Gastroesophageal sphincter (tissue), 4 donors: ENCODE results near the gene KLHL26. TPM values are rescaled to one million over a fixed set of nuclear protein-coding genes. Genes with fewer than 3 reads are reported as not detected.

ENCODE experiments used
- ATAC-seq: fragments of 150-250 bp; one replicate; pipeline ENCODE4 v1.9.1; 2016; ENCODE audit warnings: mild to moderate bottlenecking, moderate library complexity
- H3K27ac ChIP-seq, 4 donors: fragments of 200-600 bp; sonication (generic) in 3 of 4; 1 replicate in 3 of 4; 2 replicates in 1 of 4; pipeline ENCODE4 v1.5.1; 2016 to 2019
- H3K27me3 ChIP-seq: fragments of 200-600 bp; sonication (generic); one replicate; pipeline ENCODE4 v1.5.1; 2019
- H3K36me3 ChIP-seq, 2 donors: fragments of 200-600 bp; sonication (generic); one replicate each; pipeline ENCODE4 v1.5.1; 2019; ENCODE audit warnings: control low read depth in 1 of 2
- H3K4me1 ChIP-seq, 3 donors: fragments of 200-600 bp; sonication (generic); 1 replicate in 2 of 3; 2 replicates in 1 of 3; pipeline ENCODE4 v1.5.1; 2016 to 2019; ENCODE audit warnings: control low read depth in 2 of 3
- H3K4me3 ChIP-seq, 2 donors: fragments of 200-600 bp; sonication (generic); one replicate each; pipeline ENCODE4 v1.5.1; 2019; ENCODE audit warnings: mild to moderate bottlenecking in 1 of 2, moderate library complexity in 1 of 2
- H3K9me3 ChIP-seq, 3 donors: fragments of 200-600 bp; sonication (generic); one replicate each; pipeline ENCODE4 v1.5.1; 2017 to 2019; ENCODE audit warnings: control low read depth in 2 of 3
- CTCF ChIP-seq, 4 experiments: fragments of 200-600 bp in 2 of 4; fragments of 450-650 bp in 2 of 4; sonication (generic) in 1 of 4; IDR thresholded peaks; one replicate each; pipeline ENCODE4 v1.5.1; 2017 to 2019; ENCODE audit warnings: antibody characterized with exemption in 4 of 4, mild to moderate bottlenecking in 2 of 4, moderate library complexity in 2 of 4
- EP300 ChIP-seq: sonication (generic); formaldehyde crosslinking; IDR thresholded peaks from one replicate; pipeline ENCODE4 v1.6.1; 2017; ENCODE audit warnings: antibody characterized with exemption, mild to moderate bottlenecking
- POLR2A ChIP-seq, 2 donors: fragments of 450-650 bp; IDR thresholded peaks; one replicate each; pipeline ENCODE4 v1.6.1; 2017; ENCODE audit warnings: antibody characterized with exemption in 2 of 2, mild to moderate bottlenecking in 2 of 2, moderate library complexity in 1 of 2
- POLR2AphosphoS5 ChIP-seq: sonication (generic); formaldehyde crosslinking; IDR thresholded peaks from one replicate; pipeline ENCODE4 v1.6.1; 2017; ENCODE audit warnings: antibody characterized with exemption
- WGBS, 2 donors: methylation state at CpG; one replicate each; pipeline ENCODE4 v1.1.5; 2018; ENCODE audit warnings: low coverage in 1 of 2; 5-methylcytosine and 5-hydroxymethylcytosine counted together
- total RNA-seq, 4 donors: library from RNA; depleted of rRNA; stranded (reverse); fragments of >200 nt; gene quantifications; one replicate each; pipeline ENCODE4 v1.1.0, GENCODE V29; 2016

The KLHL26 gene
- total RNA-seq, 4 donors from 2014 or later, result 12.9 to 19.0 (median 14.6) TPM

- ATAC-seq, result no peak
- 12 to 15% methylated on average over 4 to 11 of the region's 62 CpGs for WGBS, 2 donors
- H3K4me3 ChIP-seq, result peak overlapping the region in 1 of 2 donors; percentile 19
- H3K4me1 ChIP-seq, result peaks cover 0 to 46% (median 38%) of the 10 kb centered on the region in 3 donors
- no peak for TF ChIP-seq CTCF (IDR thresholded peaks at IDR 0.05)
- TF ChIP-seq POLR2A (IDR thresholded peaks at IDR 0.05), result no peak
- TF ChIP-seq EP300, result no peak
- no peak for TF ChIP-seq POLR2AphosphoS5
- no peak overlapping the region for H3K27ac ChIP-seq
- peaks cover 95% of the 10 kb centered on the region for H3K27me3 ChIP-seq
- no peaks in the 10 kb centered on the region for H3K9me3 ChIP-seq
- H3K36me3 ChIP-seq, result no peaks in the 10 kb centered on the region
These were observed 25.3 kb upstream of the KLHL26 start for GRCh38 chr19:18611327-18612050.

GRCh38 chr19:18612051-18612771 lies 24.6 kb upstream of the KLHL26 start:
- H3K4me3 ChIP-seq, result peak overlapping the region; percentile 25 to 62
- TF ChIP-seq EP300 (no peak), CTCF (IDR thresholded peaks at IDR 0.05) (no peak), POLR2A (IDR thresholded peaks at IDR 0.05) (no peak), POLR2AphosphoS5 (no peak)
- peaks cover 97% of the 10 kb centered on the region for H3K27me3 ChIP-seq
- peaks cover 0 to 41% (median 34%) of the 10 kb centered on the region in 3 donors for H3K4me1 ChIP-seq
- H3K36me3 ChIP-seq, result no peaks in the 10 kb centered on the region
- peak overlapping the region in 1 of 4 donors; percentile 52 for H3K27ac ChIP-seq
- no peaks in the 10 kb centered on the region for H3K9me3 ChIP-seq
- 0% methylated on average over 9 to 10 of the region's 30 CpGs for WGBS, 2 donors
- ATAC-seq, result no peak

- Histone ChIP-seq H3K27ac (peak within 1 kb of the TSS in 1 of 4 donors; percentile 52), H3K4me3 (peak within 1 kb of the TSS; percentile 25 to 62), H3K27me3 (peaks cover 97% of the 10 kb centered on the region), H3K9me3 (no peaks in the 10 kb centered on the region), H3K36me3 (no peaks in the 10 kb centered on the region), H3K4me1 (peaks cover 0 to 33% (median 27%) of the 10 kb centered on the region in 3 donors)
- ATAC-seq, result no peak
- 20% methylated on average over 1 of the region's 70 CpGs; no CpG with 5 or more reads in 1 of the 2 donors for WGBS, 2 donors
- TF ChIP-seq POLR2A (IDR thresholded peaks at IDR 0.05), result no peak
- TF ChIP-seq CTCF (IDR thresholded peaks at IDR 0.05), result no peak
- TF ChIP-seq EP300, result no peak
- no peak for TF ChIP-seq POLR2AphosphoS5
These were observed 23.8 kb upstream of the KLHL26 start, which contains the start of gene TMEM59L for GRCh38 chr19:18612772-18613588. Gene TMEM59L (plus strand): TSS chr19:18612870. CDS start chr19:18612959, 89 bp downstream.

GRCh38 chr19:18613589-18614234 lies 23.1 kb upstream of the KLHL26 start:
- Histone ChIP-seq H3K4me3 (no peak overlapping the region), H3K36me3 (no peaks in the 10 kb centered on the region), H3K4me1 (peaks cover 0 to 31% (median 25%) of the 10 kb centered on the region in 3 donors), H3K27ac (no peak overlapping the region), H3K9me3 (no peaks in the 10 kb centered on the region), H3K27me3 (peaks cover 94% of the 10 kb centered on the region)
- TF ChIP-seq CTCF (IDR thresholded peaks at IDR 0.05) (no peak), POLR2A (IDR thresholded peaks at IDR 0.05) (no peak), POLR2AphosphoS5 (no peak), EP300 (no peak)
- ATAC-seq, result no peak
- WGBS, 2 donors, result 71% methylated on average over 1 of the region's 23 CpGs; no CpG with 5 or more reads in 1 of the 2 donors
